ENCODE results near the gene DGCR8.

DNA sequence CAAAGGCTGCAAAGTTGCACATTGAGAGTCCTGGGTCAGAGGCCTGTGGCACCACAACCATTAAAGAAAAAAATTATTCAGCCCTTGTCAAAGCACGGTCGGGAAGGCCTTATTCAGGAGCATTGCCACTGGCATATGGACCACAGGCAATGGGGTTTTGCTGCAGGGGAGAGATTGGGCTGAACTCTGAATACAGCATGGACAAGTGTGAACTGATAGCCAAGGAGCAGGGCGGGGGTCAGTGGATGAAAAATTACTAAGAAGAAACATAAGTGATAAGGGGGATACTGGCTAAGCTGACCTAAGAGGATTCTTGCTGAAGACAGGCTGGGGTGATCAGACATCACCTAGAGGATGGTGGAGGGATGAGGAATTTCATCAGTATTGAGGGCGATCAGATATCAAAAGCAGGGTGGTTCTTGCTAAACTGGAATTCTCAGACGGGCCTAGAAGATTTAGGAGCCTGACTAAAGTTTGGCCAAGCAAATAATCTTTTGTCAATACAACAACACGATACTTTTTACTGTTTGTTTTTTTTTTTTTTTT lies 3.3 kb upstream of the DGCR8 start:
- TF ChIP-seq, protein P1, sequence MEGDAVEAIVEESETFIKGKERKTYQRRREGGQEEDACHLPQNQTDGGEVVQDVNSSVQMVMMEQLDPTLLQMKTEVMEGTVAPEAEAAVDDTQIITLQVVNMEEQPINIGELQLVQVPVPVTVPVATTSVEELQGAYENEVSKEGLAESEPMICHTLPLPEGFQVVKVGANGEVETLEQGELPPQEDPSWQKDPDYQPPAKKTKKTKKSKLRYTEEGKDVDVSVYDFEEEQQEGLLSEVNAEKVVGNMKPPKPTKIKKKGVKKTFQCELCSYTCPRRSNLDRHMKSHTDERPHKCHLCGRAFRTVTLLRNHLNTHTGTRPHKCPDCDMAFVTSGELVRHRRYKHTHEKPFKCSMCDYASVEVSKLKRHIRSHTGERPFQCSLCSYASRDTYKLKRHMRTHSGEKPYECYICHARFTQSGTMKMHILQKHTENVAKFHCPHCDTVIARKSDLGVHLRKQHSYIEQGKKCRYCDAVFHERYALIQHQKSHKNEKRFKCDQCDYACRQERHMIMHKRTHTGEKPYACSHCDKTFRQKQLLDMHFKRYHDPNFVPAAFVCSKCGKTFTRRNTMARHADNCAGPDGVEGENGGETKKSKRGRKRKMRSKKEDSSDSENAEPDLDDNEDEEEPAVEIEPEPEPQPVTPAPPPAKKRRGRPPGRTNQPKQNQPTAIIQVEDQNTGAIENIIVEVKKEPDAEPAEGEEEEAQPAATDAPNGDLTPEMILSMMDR (IDR thresholded peaks at IDR 0.05): no peak
- TF ChIP-seq ZFX (IDR thresholded peaks at IDR 0.05; ENCODE audit: borderline replicate concordance): no peak
